Prostate gland (tissue), 2 donors: Measurements from ENCODE around the gene SRGAP3. TPM values are rescaled to one million over a fixed set of nuclear protein-coding genes. Genes with fewer than 3 reads are reported as not detected.

Source experiments
- DNase-seq: peaks from one replicate; pipeline ENCODE4 v3.0.0-alpha.2; 2019; ENCODE audit warnings: low spot score
- H3K27ac ChIP-seq, 2 donors: fragments of 200-600 bp; sonication (generic); 2 replicates each; pipeline ENCODE4 v1.5.1; 2017 to 2019
- H3K27me3 ChIP-seq: fragments of 200-600 bp; sonication (generic); replicated peaks from 2 replicates; pipeline ENCODE4 v1.5.1; 2019; ENCODE audit not compliant: insufficient read depth
- H3K36me3 ChIP-seq, 2 donors: fragments of 200-600 bp; sonication (generic); 1 replicate in 1 of 2; 2 replicates in 1 of 2; pipeline versions ENCODE4 v1.5.1 to v1.8.1; 2017 to 2019
- H3K4me1 ChIP-seq: fragments of 200-600 bp; sonication (generic); replicated peaks from 2 replicates; pipeline ENCODE4 v1.5.1; 2019
- H3K4me3 ChIP-seq, 2 donors: fragments of 200-600 bp; sonication (generic); 2 replicates each; pipeline ENCODE4 v1.5.1; 2017 to 2019
- H3K9me3 ChIP-seq: fragments of 200-600 bp; sonication (generic); 2 replicates; pipeline ENCODE4 v1.5.1; 2017
- POLR2A ChIP-seq: fragments of 450-650 bp; IDR thresholded peaks from one replicate; pipeline ENCODE4 v1.6.1; 2016; ENCODE audit warnings: antibody characterized with exemption, mild to moderate bottlenecking
- POLR2AphosphoS5 ChIP-seq: sonication (generic); formaldehyde crosslinking; IDR thresholded peaks from one replicate; pipeline ENCODE4 v1.6.1; 2017; ENCODE audit warnings: antibody characterized with exemption
- WGBS: methylation state at CpG from one replicate; pipeline ENCODE4 v1.1.5; 2018; 5-methylcytosine and 5-hydroxymethylcytosine counted together
- intact Hi-C: fragments of 100-400 bp; cut with DNase I; formaldehyde crosslinking; loops from one replicate; pipeline ENCODE4 v1.14.2; 2022
- total RNA-seq, 2 donors: library from RNA; depleted of rRNA; stranded (reverse); fragments of >200 nt; gene quantifications; one replicate each; pipeline ENCODE4 v1.1.0, GENCODE V29; 2016
- TF ChIP-seq, protein P1 (sequence below), 4 experiments: fragments of 200-600 bp in 2 of 4; fragments of 450-650 bp in 2 of 4; sonication (generic) in 2 of 4; IDR thresholded peaks; 1 replicate in 3 of 4; 2 replicates in 1 of 4; pipeline ENCODE4 v1.5.1; 2016 to 2019; ENCODE audit warnings: antibody characterized with exemption in 4 of 4, mild to moderate bottlenecking in 2 of 4, moderate library complexity in 2 of 4

SRGAP3 gene
- total RNA-seq, 2 donors from 2014 or later, result 23.6 to 50.3 TPM

DNA sequence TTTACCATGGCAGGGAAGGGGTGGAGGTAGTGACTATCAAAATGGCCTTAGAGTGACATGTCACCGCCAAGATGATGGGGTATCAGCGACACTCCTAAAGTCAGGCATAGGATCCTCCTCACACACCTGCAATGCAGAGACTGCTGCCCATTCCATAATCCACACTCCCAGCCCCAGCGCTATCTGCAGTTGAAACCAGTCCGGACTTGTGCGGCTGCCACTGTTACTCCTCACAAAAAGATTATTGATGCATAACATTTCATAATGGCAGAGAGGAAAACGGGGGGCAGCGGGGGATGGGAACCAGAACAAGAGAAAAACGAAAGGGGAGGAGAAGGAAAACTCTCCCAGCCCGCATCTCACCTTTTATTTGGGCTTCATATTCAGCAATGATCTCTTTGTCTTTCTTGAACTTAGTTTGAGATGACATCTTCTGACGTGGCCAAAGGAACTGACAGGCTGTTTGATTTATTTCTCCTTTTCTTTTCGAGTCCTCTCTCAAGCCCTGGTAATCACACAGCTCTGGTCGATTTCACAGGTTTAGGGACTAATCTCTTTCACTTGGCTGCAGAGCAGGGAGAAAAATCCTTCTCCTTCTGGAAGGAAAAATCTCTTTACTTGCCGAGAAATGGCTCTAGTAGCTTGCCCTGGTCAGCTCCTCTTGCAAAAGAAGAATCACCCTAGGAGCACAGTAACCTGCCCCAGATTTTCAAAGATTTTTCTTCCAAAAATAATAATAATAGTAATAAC, 749 bp downstream of the SRGAP3 start:
- 8% methylated on average over 13 of the region's 13 CpGs for WGBS
- H3K4me1 ChIP-seq, result no peaks in the 10 kb centered on the region

DNA sequence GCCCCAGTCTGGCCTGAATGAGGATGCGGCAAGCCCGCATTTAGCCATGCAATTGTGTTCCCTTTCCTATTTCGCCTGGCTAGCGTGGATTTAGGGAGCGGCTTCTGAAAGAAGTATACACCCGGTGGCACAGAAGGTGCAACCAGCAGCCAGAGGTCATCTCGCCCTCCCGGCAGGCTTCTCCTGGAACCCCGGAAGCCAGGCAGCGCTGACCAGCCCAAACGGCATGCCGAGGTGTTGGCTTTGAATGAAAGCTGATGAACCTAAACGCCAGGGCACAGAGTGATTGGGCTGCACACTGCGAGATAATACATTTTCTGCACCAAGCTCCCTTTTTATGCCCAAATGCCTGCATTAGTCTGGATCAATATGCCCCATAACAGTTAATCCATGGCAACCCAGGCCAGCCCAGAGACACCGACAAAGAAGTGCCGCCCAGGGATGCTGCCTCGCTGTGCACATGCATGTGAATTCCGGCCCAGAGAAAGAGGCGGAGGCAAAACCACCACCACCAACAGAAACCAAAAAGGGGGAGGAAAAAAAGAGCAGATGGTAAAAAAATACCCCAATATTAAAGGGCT, 1.4 kb downstream of the SRGAP3 start:
- WGBS, result 22% methylated on average over 19 of the region's 19 CpGs
- Histone ChIP-seq H3K9me3 (no peaks in the 10 kb centered on the region), H3K27me3 (no peaks in the 10 kb centered on the region), H3K4me3 (peak overlapping the region; percentile 40 to 41), H3K4me1 (no peaks in the 10 kb centered on the region), H3K36me3 (no peaks in the 10 kb centered on the region), H3K27ac (peak overlapping the region in 1 of 2 donors; percentile 26)
- DNase-seq, result no peak
- TF ChIP-seq POLR2A (no peak), POLR2AphosphoS5 (no peak)
- TF ChIP-seq, protein P1, sequence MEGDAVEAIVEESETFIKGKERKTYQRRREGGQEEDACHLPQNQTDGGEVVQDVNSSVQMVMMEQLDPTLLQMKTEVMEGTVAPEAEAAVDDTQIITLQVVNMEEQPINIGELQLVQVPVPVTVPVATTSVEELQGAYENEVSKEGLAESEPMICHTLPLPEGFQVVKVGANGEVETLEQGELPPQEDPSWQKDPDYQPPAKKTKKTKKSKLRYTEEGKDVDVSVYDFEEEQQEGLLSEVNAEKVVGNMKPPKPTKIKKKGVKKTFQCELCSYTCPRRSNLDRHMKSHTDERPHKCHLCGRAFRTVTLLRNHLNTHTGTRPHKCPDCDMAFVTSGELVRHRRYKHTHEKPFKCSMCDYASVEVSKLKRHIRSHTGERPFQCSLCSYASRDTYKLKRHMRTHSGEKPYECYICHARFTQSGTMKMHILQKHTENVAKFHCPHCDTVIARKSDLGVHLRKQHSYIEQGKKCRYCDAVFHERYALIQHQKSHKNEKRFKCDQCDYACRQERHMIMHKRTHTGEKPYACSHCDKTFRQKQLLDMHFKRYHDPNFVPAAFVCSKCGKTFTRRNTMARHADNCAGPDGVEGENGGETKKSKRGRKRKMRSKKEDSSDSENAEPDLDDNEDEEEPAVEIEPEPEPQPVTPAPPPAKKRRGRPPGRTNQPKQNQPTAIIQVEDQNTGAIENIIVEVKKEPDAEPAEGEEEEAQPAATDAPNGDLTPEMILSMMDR (IDR thresholded peaks at IDR 0.05), result no peak
- intact Hi-C loops, result loop anchor here (5.0 kb wide), 1 partner anchor 106 kb away; no protein-coding TSS in a partner anchor

More for the DNA sequence above, 749 bp downstream of the SRGAP3 start:
- TF ChIP-seq POLR2AphosphoS5, result no peak
- TF ChIP-seq POLR2A, result no peak
- TF ChIP-seq, protein P1 (IDR thresholded peaks at IDR 0.05), result no peak
- intact Hi-C loops, result loop anchor here (5.0 kb wide), 1 partner anchor 106 kb away; no protein-coding TSS in a partner anchor
- peak; percentile 63 for DNase-seq
- no peaks in the 10 kb centered on the region for H3K27me3 ChIP-seq
- peak overlapping the region; percentile 40 to 41 for H3K4me3 ChIP-seq
- H3K36me3 ChIP-seq, result no peaks in the 10 kb centered on the region
- peak overlapping the region; percentile 21 to 26 for H3K27ac ChIP-seq
- no peaks in the 10 kb centered on the region for H3K9me3 ChIP-seq

DNA sequence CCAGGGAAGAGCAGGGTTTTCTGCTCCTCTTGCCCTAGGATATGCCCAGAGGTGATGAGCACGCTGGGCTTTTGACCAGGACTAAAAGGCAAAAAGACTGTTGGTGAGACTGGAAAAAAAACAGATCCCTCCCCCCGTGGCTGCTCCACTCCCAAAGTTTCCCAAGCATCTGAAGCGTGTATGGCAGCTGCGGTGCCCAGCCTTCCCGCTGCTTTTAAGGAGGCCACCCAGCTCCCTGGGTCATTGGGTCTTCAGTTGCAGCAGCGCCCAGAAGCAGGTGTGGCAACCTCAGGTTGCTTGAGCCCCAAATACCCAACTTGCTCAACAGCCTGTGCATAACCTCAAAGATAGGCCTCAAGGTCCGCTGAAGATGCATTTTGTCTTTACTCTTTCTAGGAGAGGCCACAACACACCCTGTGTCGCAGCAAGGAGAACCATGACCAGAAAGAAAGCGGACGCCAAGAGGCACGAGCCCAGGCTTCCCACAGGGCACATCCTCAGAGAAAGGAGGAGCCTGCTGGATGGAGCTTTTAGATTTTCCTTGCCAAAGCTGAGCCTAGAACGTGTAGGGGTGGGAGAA, 2.0 kb downstream of the SRGAP3 start:
- peak overlapping the region; percentile 40 to 41 for H3K4me3 ChIP-seq

DNA sequence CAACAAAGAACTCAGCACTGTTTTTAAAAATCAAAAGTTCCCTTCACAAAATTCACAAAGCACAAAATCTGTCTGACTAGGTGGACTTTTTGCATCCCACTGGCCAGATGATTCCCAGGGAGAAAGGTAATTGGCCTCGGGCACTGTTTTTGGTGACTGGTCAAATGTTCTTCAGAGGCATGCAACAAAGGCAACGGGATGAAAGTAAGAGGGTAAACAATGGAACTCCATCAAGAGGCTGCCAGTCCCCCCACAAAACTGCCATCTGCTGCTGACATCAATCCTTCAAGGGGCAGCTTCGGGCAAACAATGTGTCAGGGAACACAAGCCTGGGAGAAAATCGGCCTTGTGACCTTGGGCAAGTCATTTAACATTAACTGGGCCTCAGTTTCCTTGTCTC, 3.3 kb downstream of the SRGAP3 start:
- DNase-seq, result no peak
- H3K27me3 ChIP-seq, result no peaks in the 10 kb centered on the region
- H3K4me1 ChIP-seq, result no peaks in the 10 kb centered on the region
- no peaks in the 10 kb centered on the region for H3K9me3 ChIP-seq
- 74% methylated on average over 4 of the region's 4 CpGs for WGBS
- TF ChIP-seq, protein P1 (IDR thresholded peaks at IDR 0.05), result no peak
- TF ChIP-seq POLR2A, result no peak
- no peak for TF ChIP-seq POLR2AphosphoS5
- no peak overlapping the region for H3K27ac ChIP-seq
- no peaks in the 10 kb centered on the region for H3K36me3 ChIP-seq
- no peak overlapping the region for H3K4me3 ChIP-seq
- intact Hi-C loops, result loop anchor here (5.0 kb wide), 1 partner anchor 104 kb away; no protein-coding TSS in a partner anchor

More for the DNA sequence above, 2.0 kb downstream of the SRGAP3 start:
- H3K4me1 ChIP-seq, result no peaks in the 10 kb centered on the region
- intact Hi-C loops, result loop anchor here (5.0 kb wide), 1 partner anchor 105 kb away; no protein-coding TSS in a partner anchor
- H3K27ac ChIP-seq, result no peak overlapping the region
- no peak for TF ChIP-seq POLR2AphosphoS5
- no peak for TF ChIP-seq POLR2A
- TF ChIP-seq, protein P1 (IDR thresholded peaks at IDR 0.05), result no peak
- H3K36me3 ChIP-seq, result no peaks in the 10 kb centered on the region
- no peak for DNase-seq
- no peaks in the 10 kb centered on the region for H3K9me3 ChIP-seq
- WGBS, result 41% methylated on average over 12 of the region's 12 CpGs
- H3K27me3 ChIP-seq, result no peaks in the 10 kb centered on the region
